Endothelial cell (in vitro differentiated cells): ENCODE results near the gene ATG14. TPM values are rescaled to one million over a fixed set of nuclear protein-coding genes. Genes with fewer than 3 reads are reported as not detected.
A peak's percentile ranks its signal among the peaks of the same experiment; 100 is the strongest.

Experiments
- DNase-seq: peaks from one replicate; pipeline ENCODE4 v3.0.0; 2021; ENCODE audit warnings: low spot score
- H3K27ac Mint-ChIP-seq: one replicate; pipeline ENCODE4 v1.8.0; 2021; ENCODE audit warnings: mixed read lengths, inconsistent platforms; ENCODE audit not compliant: unreplicated experiment
- H3K27me3 Mint-ChIP-seq: one replicate; pipeline ENCODE4 v1.8.0; 2021; ENCODE audit warnings: mild to moderate bottlenecking, moderate library complexity, mixed read lengths, inconsistent platforms; ENCODE audit not compliant: unreplicated experiment
- H3K36me3 Mint-ChIP-seq: one replicate; pipeline ENCODE4 v1.8.0; 2021; ENCODE audit warnings: mild to moderate bottlenecking, low read depth, mixed read lengths, inconsistent platforms; ENCODE audit not compliant: unreplicated experiment
- H3K4me1 Mint-ChIP-seq: one replicate; pipeline ENCODE4 v1.8.0; 2021; ENCODE audit warnings: mild to moderate bottlenecking, mixed read lengths, inconsistent platforms; ENCODE audit not compliant: unreplicated experiment
- H3K4me3 Mint-ChIP-seq: one replicate; pipeline ENCODE4 v1.8.0; 2021; ENCODE audit warnings: mild to moderate bottlenecking, mixed read lengths, inconsistent platforms; ENCODE audit not compliant: unreplicated experiment
- H3K9me3 Mint-ChIP-seq: one replicate; pipeline ENCODE4 v1.8.0; 2021; ENCODE audit warnings: mixed read lengths, inconsistent platforms; ENCODE audit not compliant: unreplicated experiment
- total RNA-seq: library from RNA; stranded (reverse); fragmentation: NEBNext Ultra II Directional; extraction: Animal tissue kit (Norgen Biotek cat#: 25700); gene quantifications from one replicate; pipeline ENCODE4 v1.2.1, GENCODE V29; 2021; ENCODE audit not compliant: unreplicated experiment
- TF ChIP-seq, protein P1 (sequence below): fragments of 200-600 bp; sonication (generic); IDR thresholded peaks from one replicate; pipeline ENCODE4 v1.5.0; 2021; ENCODE audit warnings: antibody characterized with exemption; ENCODE audit not compliant: unreplicated experiment

The ATG14 gene
- total RNA-seq, 1 donor from 2014 or later, result 14.0 TPM

DNA sequence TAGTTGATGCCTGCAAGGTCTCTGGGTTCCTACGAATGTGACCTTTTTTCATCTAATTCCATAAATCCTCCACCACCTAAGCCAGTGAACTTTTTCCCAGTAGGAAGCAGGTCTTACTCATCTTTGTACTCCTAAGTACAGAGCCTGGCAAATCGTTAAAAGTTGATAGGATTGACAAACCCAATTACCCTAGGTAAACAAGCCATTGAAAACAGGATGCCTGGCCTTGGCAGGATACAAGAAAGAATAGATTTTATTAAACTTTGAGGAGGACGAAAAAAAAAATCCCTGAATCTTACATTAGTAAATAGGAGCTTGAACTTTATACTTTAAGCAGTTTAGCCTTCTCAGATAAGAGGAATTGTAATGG is 23.2 kb upstream of the ATG14 start:
- Mint-ChIP-seq H3K36me3 (no peaks in the 10 kb centered on the region), H3K27me3 (no peaks in the 10 kb centered on the region), H3K9me3 (no peaks in the 10 kb centered on the region), H3K4me3 (no peak overlapping the region), H3K27ac (no peak overlapping the region), H3K4me1 (peaks cover 5% of the 10 kb centered on the region)
- DNase-seq, result no peak
- TF ChIP-seq, protein P1, sequence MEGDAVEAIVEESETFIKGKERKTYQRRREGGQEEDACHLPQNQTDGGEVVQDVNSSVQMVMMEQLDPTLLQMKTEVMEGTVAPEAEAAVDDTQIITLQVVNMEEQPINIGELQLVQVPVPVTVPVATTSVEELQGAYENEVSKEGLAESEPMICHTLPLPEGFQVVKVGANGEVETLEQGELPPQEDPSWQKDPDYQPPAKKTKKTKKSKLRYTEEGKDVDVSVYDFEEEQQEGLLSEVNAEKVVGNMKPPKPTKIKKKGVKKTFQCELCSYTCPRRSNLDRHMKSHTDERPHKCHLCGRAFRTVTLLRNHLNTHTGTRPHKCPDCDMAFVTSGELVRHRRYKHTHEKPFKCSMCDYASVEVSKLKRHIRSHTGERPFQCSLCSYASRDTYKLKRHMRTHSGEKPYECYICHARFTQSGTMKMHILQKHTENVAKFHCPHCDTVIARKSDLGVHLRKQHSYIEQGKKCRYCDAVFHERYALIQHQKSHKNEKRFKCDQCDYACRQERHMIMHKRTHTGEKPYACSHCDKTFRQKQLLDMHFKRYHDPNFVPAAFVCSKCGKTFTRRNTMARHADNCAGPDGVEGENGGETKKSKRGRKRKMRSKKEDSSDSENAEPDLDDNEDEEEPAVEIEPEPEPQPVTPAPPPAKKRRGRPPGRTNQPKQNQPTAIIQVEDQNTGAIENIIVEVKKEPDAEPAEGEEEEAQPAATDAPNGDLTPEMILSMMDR, result no peak

- H3K4me3 Mint-ChIP-seq, result no peak overlapping the region
- no peaks in the 10 kb centered on the region for H3K27me3 Mint-ChIP-seq
- no peak overlapping the region for H3K27ac Mint-ChIP-seq
- TF ChIP-seq, protein P1, result no peak
- no peaks in the 10 kb centered on the region for H3K9me3 Mint-ChIP-seq
- peaks cover 5% of the 10 kb centered on the region for H3K4me1 Mint-ChIP-seq
- DNase-seq, result no peak
- no peaks in the 10 kb centered on the region for H3K36me3 Mint-ChIP-seq
These were observed 22.5 kb upstream of the ATG14 start for GRCh38 chr14:55433880-55434804.

GRCh38 chr14:55432628-55433027 is 21.0 kb upstream of the ATG14 start:
- Mint-ChIP-seq H3K27ac (no peak overlapping the region), H3K4me3 (no peak overlapping the region), H3K4me1 (peaks cover 6% of the 10 kb centered on the region), H3K9me3 (no peaks in the 10 kb centered on the region), H3K27me3 (no peaks in the 10 kb centered on the region), H3K36me3 (no peaks in the 10 kb centered on the region)
- no peak for DNase-seq
- TF ChIP-seq, protein P1, result peak; percentile 23

- Mint-ChIP-seq H3K4me1 (peaks cover 8% of the 10 kb centered on the region), H3K9me3 (no peaks in the 10 kb centered on the region), H3K27me3 (no peaks in the 10 kb centered on the region), H3K27ac (no peak overlapping the region), H3K4me3 (no peak overlapping the region), H3K36me3 (no peaks in the 10 kb centered on the region)
- TF ChIP-seq, protein P1, result no peak
- peak; percentile 19 for DNase-seq
These were observed 18.5 kb upstream of the ATG14 start for GRCh38 chr14:55430024-55430690.

DNA sequence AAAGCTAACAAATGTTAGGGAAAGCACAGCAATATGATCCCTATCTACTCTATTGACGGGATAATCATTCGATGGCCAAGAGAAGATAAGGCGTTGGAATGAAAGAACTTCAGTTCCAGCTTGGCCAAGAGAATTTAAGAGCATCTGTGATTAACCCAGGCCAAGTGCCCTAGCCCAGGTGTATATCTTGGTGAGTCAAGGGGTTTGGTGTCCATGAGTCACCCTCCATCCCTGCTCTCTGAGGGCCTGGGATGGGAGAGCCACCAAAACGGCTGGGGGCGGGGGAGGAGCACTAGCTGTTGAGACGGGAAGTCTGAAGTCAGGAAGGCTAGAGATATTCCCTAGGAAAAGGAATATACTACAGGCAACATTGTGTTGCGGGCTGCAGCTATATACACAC is 15.8 kb upstream of the ATG14 start:
- TF ChIP-seq, protein P1, result no peak
- Mint-ChIP-seq H3K4me1 (peaks cover 3% of the 10 kb centered on the region), H3K27ac (no peak overlapping the region), H3K36me3 (no peaks in the 10 kb centered on the region), H3K9me3 (no peaks in the 10 kb centered on the region), H3K4me3 (no peak overlapping the region), H3K27me3 (no peaks in the 10 kb centered on the region)
- no peak for DNase-seq
